IPS-NIHi7 (cell line): ENCODE measurements around the gene TMEM63A.
"Not testable (repeated sequence)": the region's sequence is repeated elsewhere in the genome, so short reads cannot be mapped to it uniquely, and the experiment has no call there.

Experiments used
- DNase-seq: peaks from one replicate; pipeline ENCODE4 v3.0.0; 2012; ENCODE audit warnings: mixed read lengths; ENCODE audit errors: extremely low spot score

The TMEM63A gene

DNA sequence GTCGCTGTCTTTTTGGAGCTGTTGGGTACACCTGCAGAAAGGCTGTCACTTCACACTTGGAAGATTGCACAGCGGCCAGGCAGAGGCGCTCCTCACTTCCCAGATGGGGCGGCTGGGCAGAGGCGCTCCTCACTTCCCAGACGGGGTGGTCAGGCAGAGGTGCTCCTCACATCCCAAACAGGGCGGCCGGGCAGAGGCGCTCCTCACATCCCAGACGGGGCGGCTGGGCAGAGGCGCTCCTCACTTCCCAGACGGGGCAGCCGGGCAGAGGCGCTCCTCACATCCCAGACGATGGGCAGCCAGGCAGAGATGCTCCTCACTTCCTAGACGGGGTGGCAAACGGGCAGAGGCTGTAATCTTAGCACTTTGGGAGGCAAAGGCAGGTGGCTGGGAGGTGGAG lies 86.1 kb downstream of the TMEM63A start:
- not testable (repeated sequence) for DNase-seq
